Smooth muscle cell (in vitro differentiated cells): Measurements from ENCODE around the gene DNPH1. TPM values are rescaled to one million over a fixed set of nuclear protein-coding genes. Genes with fewer than 3 reads are reported as not detected.

Experiments used
- DNase-seq: peaks from one replicate; lab custom pipeline; 2025; ENCODE audit not compliant: unreplicated experiment; lab: John Stamatoyannopoulos, UW
- H2AFZ ChIP-seq: fragments of 200-600 bp; sonication (generic); 2 replicates; pipeline ENCODE4 v1.6.0; 2016; ENCODE audit warnings: antibody characterized with exemption, low read depth, mild to moderate bottlenecking
- H3F3A ChIP-seq: fragments of 200-600 bp; sonication (generic); 2 replicates; pipeline ENCODE4 v1.6.0; 2017; ENCODE audit warnings: antibody characterized with exemption, low read depth
- H3K27ac ChIP-seq: fragments of 200-600 bp; sonication (generic); 2 replicates; pipeline ENCODE4 v1.5.1; 2016; ENCODE audit warnings: low read depth, mild to moderate bottlenecking
- H3K27me3 ChIP-seq: fragments of 200-600 bp; sonication (generic); 2 replicates; pipeline ENCODE4 v1.6.1; 2016; ENCODE audit warnings: low read depth, mild to moderate bottlenecking
- H3K36me3 ChIP-seq: fragments of 200-600 bp; sonication (generic); 2 replicates; pipeline ENCODE4 v1.5.1; 2016; ENCODE audit warnings: low read depth
- H3K4me1 ChIP-seq: fragments of 200-600 bp; sonication (generic); 2 replicates; pipeline ENCODE4 v1.5.1; 2016; ENCODE audit warnings: low read depth
- H3K4me2 ChIP-seq: fragments of 200-600 bp; sonication (generic); 2 replicates; pipeline ENCODE4 v1.6.0; 2016; ENCODE audit warnings: mild to moderate bottlenecking
- H3K4me3 ChIP-seq: fragments of 200-600 bp; sonication (generic); 2 replicates; pipeline ENCODE4 v1.5.1; 2016; ENCODE audit warnings: mild to moderate bottlenecking
- H3K79me2 ChIP-seq: fragments of 200-600 bp; sonication (generic); 2 replicates; pipeline ENCODE4 v1.6.0; 2016; ENCODE audit warnings: low read depth, mild to moderate bottlenecking
- H3K9ac ChIP-seq: fragments of 200-600 bp; sonication (generic); 2 replicates; pipeline ENCODE4 v1.6.0; 2016; ENCODE audit warnings: low read depth
- H3K9me3 ChIP-seq: fragments of 200-600 bp; sonication (generic); replicated peaks from 2 replicates; pipeline ENCODE4 v1.5.1; 2016; ENCODE audit warnings: low read depth
- H4K20me1 ChIP-seq: fragments of 200-600 bp; sonication (generic); 2 replicates; pipeline ENCODE4 v1.6.0; 2016; ENCODE audit warnings: low read depth
- WGBS: methylation state at CpG from one replicate; pipeline ENCODE4 v1.1.7; 2016; ENCODE audit warnings: low lambda C conversion rate; 5-methylcytosine and 5-hydroxymethylcytosine counted together
- polyA plus RNA-seq: library from polyadenylated mRNA; unstranded; fragments of >200 nt; fragmentation: Nextera tagmentation; extraction: Ambion mirVana; gene quantifications from 2 replicates; pipeline ENCODE4 v1.2.1, GENCODE V29; 2016
- total RNA-seq: library from RNA; depleted of rRNA; stranded (reverse); fragments of >200 nt; gene quantifications from 2 replicates; pipeline ENCODE4 v1.2.3, GENCODE V29; 2014
- TF ChIP-seq, protein P1 (sequence below): fragments of 200-600 bp; sonication (generic); IDR thresholded peaks from 2 replicates; pipeline ENCODE4 v1.5.1; 2017; ENCODE audit warnings: borderline replicate concordance, mild to moderate bottlenecking, antibody characterized with exemption; ENCODE audit not compliant: insufficient read depth, poor library complexity, severe bottlenecking

The DNPH1 gene
- total and polyA plus RNA-seq, 2 experiments from 2014 or later = 33.8 to 82.1 TPM

DNA sequence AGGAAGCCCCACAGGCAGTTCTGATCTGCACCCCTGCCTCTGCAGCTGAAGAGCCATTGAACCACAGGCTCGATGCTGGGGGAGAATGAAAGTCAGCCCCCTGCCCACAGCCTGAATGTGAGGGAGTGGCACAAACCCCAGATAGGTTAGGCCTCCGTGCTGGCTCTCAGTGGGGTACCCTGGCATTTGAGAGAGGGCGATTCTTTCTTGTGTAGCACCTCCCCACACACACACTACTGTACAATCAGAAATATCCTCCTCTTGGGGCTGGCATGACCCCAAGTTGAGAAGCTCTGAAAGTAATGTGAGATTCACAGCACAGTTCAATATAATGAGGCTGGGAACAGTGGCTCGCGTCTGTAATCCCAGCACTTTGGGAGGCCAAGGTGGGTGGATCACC is 31.9 kb upstream of the DNPH1 start:
- Histone ChIP-seq H2AFZ (no peak overlapping the region), H3K4me1 (no peaks in the 10 kb centered on the region), H3K27ac (no peak overlapping the region), H3K4me2 (no peak overlapping the region), H3K79me2 (no peaks in the 10 kb centered on the region), H3K9ac (no peak overlapping the region), H3K27me3 (no peaks in the 10 kb centered on the region), H3K36me3 (no peaks in the 10 kb centered on the region), H3K4me3 (no peak overlapping the region), H3F3A (no peaks in the 10 kb centered on the region), H3K9me3 (no peaks in the 10 kb centered on the region), H4K20me1 (no peaks in the 10 kb centered on the region)
- TF ChIP-seq, protein P1, sequence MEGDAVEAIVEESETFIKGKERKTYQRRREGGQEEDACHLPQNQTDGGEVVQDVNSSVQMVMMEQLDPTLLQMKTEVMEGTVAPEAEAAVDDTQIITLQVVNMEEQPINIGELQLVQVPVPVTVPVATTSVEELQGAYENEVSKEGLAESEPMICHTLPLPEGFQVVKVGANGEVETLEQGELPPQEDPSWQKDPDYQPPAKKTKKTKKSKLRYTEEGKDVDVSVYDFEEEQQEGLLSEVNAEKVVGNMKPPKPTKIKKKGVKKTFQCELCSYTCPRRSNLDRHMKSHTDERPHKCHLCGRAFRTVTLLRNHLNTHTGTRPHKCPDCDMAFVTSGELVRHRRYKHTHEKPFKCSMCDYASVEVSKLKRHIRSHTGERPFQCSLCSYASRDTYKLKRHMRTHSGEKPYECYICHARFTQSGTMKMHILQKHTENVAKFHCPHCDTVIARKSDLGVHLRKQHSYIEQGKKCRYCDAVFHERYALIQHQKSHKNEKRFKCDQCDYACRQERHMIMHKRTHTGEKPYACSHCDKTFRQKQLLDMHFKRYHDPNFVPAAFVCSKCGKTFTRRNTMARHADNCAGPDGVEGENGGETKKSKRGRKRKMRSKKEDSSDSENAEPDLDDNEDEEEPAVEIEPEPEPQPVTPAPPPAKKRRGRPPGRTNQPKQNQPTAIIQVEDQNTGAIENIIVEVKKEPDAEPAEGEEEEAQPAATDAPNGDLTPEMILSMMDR = no peak
- 93% methylated on average over 5 of the region's 5 CpGs for WGBS
- no peak for DNase-seq

DNA sequence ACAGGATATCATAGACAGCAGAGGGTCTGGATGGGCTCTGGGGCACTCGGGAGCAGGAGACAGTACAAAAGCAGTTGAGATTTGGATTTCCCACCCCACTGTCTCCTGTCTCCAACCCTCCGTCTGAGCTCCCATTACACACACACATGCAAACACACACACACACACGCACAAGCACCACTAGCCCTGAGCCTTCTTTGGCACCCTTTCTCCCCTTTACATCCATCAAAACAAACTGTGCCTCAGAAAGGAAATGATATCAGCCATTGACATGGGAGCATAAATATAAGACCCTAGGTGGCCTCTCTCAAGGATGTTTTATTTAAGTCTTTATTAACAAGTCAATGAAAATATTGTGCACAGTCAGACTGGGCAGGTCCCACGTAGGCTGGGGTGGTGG is 31.5 kb upstream of the DNPH1 start:
- H2AFZ ChIP-seq = no peak overlapping the region
- no peaks in the 10 kb centered on the region for H3F3A ChIP-seq
- no peaks in the 10 kb centered on the region for H3K36me3 ChIP-seq
- H3K79me2 ChIP-seq = no peaks in the 10 kb centered on the region
- H3K27me3 ChIP-seq = no peaks in the 10 kb centered on the region
- H3K4me1 ChIP-seq = no peaks in the 10 kb centered on the region
- WGBS = 87% methylated on average over 4 of the region's 4 CpGs
- no peak overlapping the region for H3K9ac ChIP-seq
- H4K20me1 ChIP-seq = no peaks in the 10 kb centered on the region
- DNase-seq = no peak
- no peaks in the 10 kb centered on the region for H3K9me3 ChIP-seq
- H3K4me3 ChIP-seq = no peak overlapping the region
- no peak overlapping the region for H3K4me2 ChIP-seq
- TF ChIP-seq, protein P1 = no peak
- no peak overlapping the region for H3K27ac ChIP-seq

DNA sequence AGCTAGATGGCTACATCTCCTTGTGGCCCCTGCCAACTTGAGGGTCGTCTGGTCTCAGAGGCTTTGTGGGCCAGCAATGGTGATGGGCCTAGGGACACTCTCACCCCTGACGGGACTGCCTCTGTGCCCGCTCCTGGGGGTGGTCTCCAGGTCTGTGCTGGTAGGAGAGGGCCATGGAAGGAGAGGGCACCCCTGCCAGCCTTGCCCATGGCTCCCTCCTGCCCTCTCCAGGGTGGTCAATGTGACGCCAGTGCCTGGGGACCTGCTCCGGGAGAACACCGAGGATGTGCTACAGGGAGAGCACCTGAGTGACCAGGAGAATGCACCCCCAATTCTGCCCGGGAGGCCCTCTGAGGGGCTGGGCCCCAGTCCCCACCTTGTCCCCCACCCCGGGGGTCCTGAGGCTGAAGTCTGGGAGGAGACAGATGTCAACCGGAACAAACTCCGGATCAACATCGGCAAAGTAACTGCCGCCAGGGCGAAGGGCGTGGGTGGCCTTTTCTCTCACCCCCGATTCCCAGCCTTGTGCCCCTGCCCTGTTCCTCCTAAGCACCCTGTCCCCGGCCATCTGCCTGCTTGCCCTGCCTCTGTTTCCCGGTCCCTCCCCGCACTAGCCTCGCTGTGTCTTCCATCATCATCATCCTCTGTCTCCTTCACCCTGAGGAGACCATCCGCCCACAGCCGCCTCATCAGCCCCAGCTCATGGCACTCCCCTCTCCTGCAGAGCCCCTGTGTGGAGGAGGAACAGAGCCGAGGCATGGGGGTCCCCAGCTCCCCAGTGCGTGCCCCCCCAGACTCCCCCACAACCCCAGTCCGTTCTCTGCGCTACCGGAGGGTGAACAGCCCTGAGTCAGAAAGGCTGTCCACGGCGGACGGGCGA is 29.8 kb upstream of the DNPH1 start:
- no peak overlapping the region for H3K4me3 ChIP-seq
- no peak overlapping the region for H3K9ac ChIP-seq
- H3K9me3 ChIP-seq = no peaks in the 10 kb centered on the region
- H3F3A ChIP-seq = no peaks in the 10 kb centered on the region
- no peak overlapping the region for H3K27ac ChIP-seq
- DNase-seq = no peak
- no peak overlapping the region for H2AFZ ChIP-seq
- no peaks in the 10 kb centered on the region for H3K4me1 ChIP-seq
- no peak overlapping the region for H3K4me2 ChIP-seq
- TF ChIP-seq, protein P1 = no peak
- H3K79me2 ChIP-seq = no peaks in the 10 kb centered on the region
- no peaks in the 10 kb centered on the region for H4K20me1 ChIP-seq
- H3K27me3 ChIP-seq = no peaks in the 10 kb centered on the region
- 90% methylated on average over 30 of the region's 30 CpGs for WGBS
- H3K36me3 ChIP-seq = no peaks in the 10 kb centered on the region

DNA sequence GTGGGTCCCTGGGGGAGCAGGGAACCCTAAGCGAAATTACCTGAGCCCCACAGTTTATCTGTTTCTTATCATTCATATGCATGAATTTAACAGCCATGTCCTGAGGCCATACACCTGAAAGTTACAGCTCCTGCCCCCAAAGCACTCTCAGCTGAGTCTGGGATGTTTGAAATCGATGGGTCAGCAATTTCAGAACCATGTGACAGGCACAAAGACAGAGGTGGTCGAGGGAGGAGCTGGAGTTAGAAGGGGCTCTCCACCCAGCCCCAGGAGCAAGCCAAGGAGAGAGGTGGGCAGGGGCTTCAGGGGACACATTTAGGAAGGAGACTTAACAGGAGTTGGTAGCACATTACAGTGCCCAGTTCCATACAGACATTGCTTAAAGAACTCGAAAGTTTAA is 28.9 kb upstream of the DNPH1 start:
- DNase-seq = no peak
- Histone ChIP-seq H3K27ac (no peak overlapping the region), H3K36me3 (no peaks in the 10 kb centered on the region), H4K20me1 (no peaks in the 10 kb centered on the region), H3K9me3 (no peaks in the 10 kb centered on the region), H3K9ac (no peak overlapping the region), H3K27me3 (no peaks in the 10 kb centered on the region), H3K4me3 (no peak overlapping the region), H3K4me2 (no peak overlapping the region), H2AFZ (no peak overlapping the region), H3F3A (no peaks in the 10 kb centered on the region), H3K79me2 (no peaks in the 10 kb centered on the region), H3K4me1 (no peaks in the 10 kb centered on the region)
- 77% methylated on average over 4 of the region's 4 CpGs for WGBS
- TF ChIP-seq, protein P1 = no peak
